ENCODE measurements around the gene LRRC19. TPM values are rescaled to one million over a fixed set of nuclear protein-coding genes. Genes with fewer than 3 reads are reported as not detected.

Gene LRRC19
- total RNA-seq, 2 donors from 2014 or later: not detected

DNA sequence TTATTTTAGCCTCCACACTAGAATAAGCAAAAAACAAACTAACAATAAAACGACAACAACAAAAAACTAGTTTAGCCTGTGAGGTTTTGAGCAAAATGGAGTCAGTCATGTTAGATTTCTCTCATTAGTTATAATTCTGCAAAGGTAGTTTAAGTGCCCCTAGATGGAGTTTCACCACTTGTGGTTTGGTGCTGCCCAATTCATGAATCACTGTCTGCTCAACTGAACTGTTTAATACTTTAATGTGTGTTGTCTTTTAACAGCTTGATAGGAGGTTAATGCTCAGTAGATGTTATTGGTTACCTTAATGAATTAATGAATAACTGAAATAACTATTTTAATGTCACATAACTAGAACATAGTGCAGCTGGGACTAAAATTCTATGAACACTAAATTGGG is 55.0 kb downstream of the LRRC19 start:
- ATAC-seq (ENCODE audit: insufficient number of reproducible peaks, low FRiP score, low read depth) (no peak), DNase-seq (ENCODE audit: low spot score) (no peak)
- Histone ChIP-seq H3K4me3 (no peak overlapping the region), H3K36me3 (no peaks in the 10 kb centered on the region), H3K4me1 (ENCODE audit: control insufficient read depth in 1 of 2, low read depth in 2 of 2) (peaks cover 9 to 20% of the 10 kb centered on the region in 2 donors), H3K27ac (no peak overlapping the region), H3K9me3 (no peaks in the 10 kb centered on the region), H3K27me3 (replicated peaks; ENCODE audit: insufficient read depth) (no peaks in the 10 kb centered on the region)
- TF ChIP-seq, protein P1, sequence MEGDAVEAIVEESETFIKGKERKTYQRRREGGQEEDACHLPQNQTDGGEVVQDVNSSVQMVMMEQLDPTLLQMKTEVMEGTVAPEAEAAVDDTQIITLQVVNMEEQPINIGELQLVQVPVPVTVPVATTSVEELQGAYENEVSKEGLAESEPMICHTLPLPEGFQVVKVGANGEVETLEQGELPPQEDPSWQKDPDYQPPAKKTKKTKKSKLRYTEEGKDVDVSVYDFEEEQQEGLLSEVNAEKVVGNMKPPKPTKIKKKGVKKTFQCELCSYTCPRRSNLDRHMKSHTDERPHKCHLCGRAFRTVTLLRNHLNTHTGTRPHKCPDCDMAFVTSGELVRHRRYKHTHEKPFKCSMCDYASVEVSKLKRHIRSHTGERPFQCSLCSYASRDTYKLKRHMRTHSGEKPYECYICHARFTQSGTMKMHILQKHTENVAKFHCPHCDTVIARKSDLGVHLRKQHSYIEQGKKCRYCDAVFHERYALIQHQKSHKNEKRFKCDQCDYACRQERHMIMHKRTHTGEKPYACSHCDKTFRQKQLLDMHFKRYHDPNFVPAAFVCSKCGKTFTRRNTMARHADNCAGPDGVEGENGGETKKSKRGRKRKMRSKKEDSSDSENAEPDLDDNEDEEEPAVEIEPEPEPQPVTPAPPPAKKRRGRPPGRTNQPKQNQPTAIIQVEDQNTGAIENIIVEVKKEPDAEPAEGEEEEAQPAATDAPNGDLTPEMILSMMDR (IDR thresholded peaks at IDR 0.05): no peak

- no peaks in the 10 kb centered on the region for H3K27me3 ChIP-seq (replicated peaks; ENCODE audit: insufficient read depth)
- H3K36me3 ChIP-seq: no peaks in the 10 kb centered on the region
- H3K4me1 ChIP-seq (ENCODE audit: control insufficient read depth in 1 of 2, low read depth in 2 of 2): peaks cover 17 to 23% of the 10 kb centered on the region in 2 donors
- no peaks in the 10 kb centered on the region for H3K9me3 ChIP-seq
- H3K4me3 ChIP-seq: no peak overlapping the region
- TF ChIP-seq, protein P1 (IDR thresholded peaks at IDR 0.05): no peak
- no peak overlapping the region for H3K27ac ChIP-seq
- no peak for ATAC-seq (ENCODE audit: insufficient number of reproducible peaks, low FRiP score, low read depth)
- no peak for DNase-seq (ENCODE audit: low spot score)
Observed at GRCh38 chr9:26949637-26950069, 55.8 kb downstream of the LRRC19 start.

DNA sequence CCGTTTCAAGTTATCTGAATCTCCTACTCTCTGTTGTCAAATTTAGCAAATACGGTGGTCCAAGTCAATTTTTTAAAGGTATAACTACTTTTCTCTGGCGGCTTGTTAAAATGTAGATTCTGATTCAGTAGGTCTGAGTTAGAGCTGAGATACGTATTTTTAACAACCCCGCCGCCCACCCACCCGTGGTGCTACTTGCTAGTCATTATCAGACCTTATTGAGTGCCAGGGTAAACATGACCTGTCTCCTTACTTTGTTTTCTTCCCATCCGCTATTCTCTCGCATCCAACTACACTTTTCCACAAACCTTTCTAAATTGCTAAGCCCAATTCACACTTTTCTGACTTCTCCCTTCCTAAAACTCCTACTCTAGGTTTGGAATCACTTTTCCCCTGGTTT is 57.7 kb downstream of the LRRC19 start:
- Histone ChIP-seq H3K9me3 (no peaks in the 10 kb centered on the region), H3K4me3 (peak overlapping the region; percentile 95), H3K4me1 (ENCODE audit: control insufficient read depth in 1 of 2, low read depth in 2 of 2) (peaks cover 19 to 34% of the 10 kb centered on the region in 2 donors), H3K27me3 (replicated peaks; ENCODE audit: insufficient read depth) (no peaks in the 10 kb centered on the region), H3K36me3 (no peaks in the 10 kb centered on the region), H3K27ac (peak overlapping the region; percentile 98)
- TF ChIP-seq, protein P1 (IDR thresholded peaks at IDR 0.05): no peak
- ATAC-seq (ENCODE audit: insufficient number of reproducible peaks, low FRiP score, low read depth) (no peak), DNase-seq (ENCODE audit: low spot score) (no peak)

DNA sequence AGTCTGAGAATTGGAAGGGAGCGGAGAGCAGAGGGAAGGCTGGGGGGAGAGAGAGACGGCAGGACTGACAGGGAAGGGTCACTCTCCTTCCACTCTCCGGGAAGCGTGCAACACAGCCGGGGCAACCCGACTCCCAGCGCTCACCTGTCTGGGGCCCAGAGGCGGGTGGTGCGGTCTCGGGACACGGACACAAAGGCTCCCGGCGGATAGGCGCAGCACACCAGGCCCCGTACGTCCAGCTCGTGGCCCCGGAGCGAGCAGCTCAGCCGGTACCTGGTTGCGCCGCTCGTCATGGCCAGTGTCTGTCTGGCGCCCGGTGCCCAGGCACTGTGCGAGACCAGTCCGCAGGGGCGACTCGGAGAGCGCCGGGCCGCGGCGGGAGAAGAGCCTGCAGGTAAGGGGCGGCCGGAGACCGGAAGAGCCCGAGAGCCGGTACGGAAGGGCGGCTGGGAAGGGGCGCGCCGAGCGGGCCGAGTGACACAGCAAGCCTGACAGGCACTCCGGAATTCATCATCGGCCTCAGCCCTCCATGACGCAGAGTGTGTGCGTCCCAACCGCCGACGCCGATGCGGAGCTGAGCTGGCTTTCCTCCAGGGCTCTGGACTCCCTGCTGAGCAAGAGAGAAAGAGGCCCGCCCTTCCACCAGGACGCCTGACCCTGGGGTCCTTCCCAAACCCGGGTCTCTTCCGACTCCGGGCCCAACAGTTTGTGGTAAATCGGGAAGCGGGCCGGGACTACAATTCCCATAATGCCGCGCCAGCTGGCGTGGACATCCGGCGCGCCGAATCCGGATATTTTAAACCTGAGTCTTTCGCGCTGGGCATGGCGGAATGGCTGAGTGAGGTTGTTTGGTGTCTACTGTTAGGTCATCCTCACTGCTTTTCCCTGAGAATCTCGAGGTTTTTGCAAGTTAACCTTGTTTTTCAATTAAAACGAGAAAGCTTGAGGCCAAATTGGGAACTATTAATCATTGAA is 58.4 kb downstream of the LRRC19 start, which contains the start of gene PLAA:
TSS of gene PLAA (minus strand) at position 490 of the 975 bp plus-strand sequence. CDS start at position 293, 197 bp downstream.
- DNase-seq (ENCODE audit: low spot score) (peak; percentile 80), ATAC-seq (ENCODE audit: insufficient number of reproducible peaks, low FRiP score, low read depth) (peak; percentile 98)
- no peaks in the 10 kb centered on the region for H3K27me3 ChIP-seq (replicated peaks; ENCODE audit: insufficient read depth)
- peaks cover 19 to 34% of the 10 kb centered on the region in 2 donors for H3K4me1 ChIP-seq (ENCODE audit: control insufficient read depth in 1 of 2, low read depth in 2 of 2)
- H3K9me3 ChIP-seq: no peaks in the 10 kb centered on the region
- H3K4me3 ChIP-seq: peak within 1 kb of the TSS; percentile 95
- H3K27ac ChIP-seq: peak within 1 kb of the TSS; percentile 98
- H3K36me3 ChIP-seq: no peaks in the 10 kb centered on the region
- TF ChIP-seq, protein P1 (IDR thresholded peaks at IDR 0.05): no peak

DNA sequence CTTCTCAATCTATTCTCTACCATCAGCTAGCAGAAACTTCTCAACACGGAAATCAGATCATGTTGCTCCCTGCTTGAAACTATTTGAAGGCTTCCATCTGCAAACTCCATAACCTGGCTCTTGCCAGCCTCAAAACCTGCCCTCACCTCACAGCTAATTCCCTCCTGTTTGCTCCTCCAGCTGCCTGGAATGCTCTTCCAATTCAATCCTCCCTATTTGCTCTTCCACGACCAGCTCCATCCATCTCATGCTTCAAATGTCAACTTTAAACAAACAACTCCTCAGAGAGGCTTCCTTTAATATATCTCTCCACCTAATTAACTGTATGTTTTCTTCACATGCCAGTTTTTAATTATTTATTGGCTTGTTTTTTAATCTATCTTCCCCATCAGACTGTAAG is 59.9 kb downstream of the LRRC19 start:
- DNase-seq (ENCODE audit: low spot score) (no peak), ATAC-seq (ENCODE audit: insufficient number of reproducible peaks, low FRiP score, low read depth) (no peak)
- TF ChIP-seq, protein P1 (IDR thresholded peaks at IDR 0.05): no peak
- H3K27ac ChIP-seq: no peak overlapping the region
- H3K4me3 ChIP-seq: peak overlapping the region; percentile 95
- H3K27me3 ChIP-seq (replicated peaks; ENCODE audit: insufficient read depth): no peaks in the 10 kb centered on the region
- H3K36me3 ChIP-seq: no peaks in the 10 kb centered on the region
- no peaks in the 10 kb centered on the region for H3K9me3 ChIP-seq
- peaks cover 22 to 40% of the 10 kb centered on the region in 2 donors for H3K4me1 ChIP-seq (ENCODE audit: control insufficient read depth in 1 of 2, low read depth in 2 of 2)

Measured in thoracic aorta (tissue), 2 donors.